Stimulated activated CD4-positive, alpha-beta T cell treated with anti-CD3 and anti-CD28 coated beads, Interleukin-4, amount 100 ng/mL, for 24 hours (primary cell): ENCODE results near the gene ARRB1.

Source experiments
- DNase-seq: peaks from one replicate; pipeline ENCODE4 v3.0.0-alpha.2; 2020

The ARRB1 gene

DNA sequence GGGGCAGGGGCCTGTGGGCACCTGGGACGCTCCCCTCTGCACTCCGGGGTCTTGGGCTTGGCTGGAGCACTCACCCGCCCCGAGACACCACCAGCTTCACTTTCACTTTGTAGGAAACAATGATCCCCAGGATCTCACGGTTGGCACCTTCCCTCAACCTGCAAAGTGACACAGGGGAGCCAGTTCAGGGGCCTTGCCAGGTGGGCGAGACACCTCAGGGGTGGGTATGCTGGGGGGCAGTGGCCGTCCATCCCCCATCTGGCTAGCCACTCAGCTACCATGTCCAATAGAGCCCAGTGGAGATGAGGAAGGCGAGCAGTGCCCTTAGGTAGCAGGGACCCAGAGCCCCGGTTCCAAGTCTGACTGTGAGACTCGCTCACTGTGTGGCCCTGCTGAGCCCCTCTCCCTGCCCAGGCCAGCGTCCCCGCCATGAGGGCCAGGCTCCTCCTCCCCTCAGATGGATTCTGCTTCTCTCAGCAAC lies 78.6 kb downstream of the ARRB1 start:
- no peak for DNase-seq

DNA sequence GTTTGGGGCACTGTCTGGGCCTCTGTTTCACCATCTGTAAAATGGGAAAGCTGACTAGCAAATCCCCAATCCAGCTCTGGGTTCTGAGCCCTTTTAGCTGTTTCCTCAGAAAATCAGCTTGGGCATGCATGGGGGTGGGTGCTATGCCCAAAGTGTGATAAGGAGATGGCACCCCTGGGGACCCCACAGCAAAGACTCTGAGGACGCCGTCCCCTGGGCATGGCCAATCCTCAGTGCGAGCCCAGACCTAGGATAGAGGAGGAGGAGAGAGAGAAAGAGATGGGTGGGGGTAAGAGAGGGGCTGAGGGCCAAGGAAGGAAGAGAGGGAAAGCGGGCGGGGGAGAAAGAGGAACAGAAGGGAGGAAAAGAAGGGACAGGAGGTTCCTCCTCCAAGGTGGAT lies 79.1 kb downstream of the ARRB1 start:
- DNase-seq: no peak

DNA sequence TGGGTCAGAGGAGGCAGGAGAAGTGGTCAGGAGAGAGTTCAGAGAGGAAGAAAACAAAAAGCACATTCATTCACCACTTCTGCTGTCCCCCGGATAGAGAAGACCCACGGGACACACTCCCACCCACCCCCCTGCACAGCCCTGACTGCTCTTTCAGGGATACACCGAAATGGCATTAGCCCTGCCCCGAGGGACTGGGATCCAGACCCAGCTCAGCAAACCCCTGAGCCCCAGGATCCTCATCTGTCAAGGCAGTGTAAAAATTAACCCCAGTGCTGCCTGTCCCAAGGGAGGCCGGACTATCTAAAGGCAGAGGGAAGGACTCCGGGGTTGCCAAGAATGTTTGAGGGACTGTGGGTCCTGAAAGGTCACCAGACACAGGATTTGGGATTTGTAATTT lies 79.7 kb downstream of the ARRB1 start:
- no peak for DNase-seq

DNA sequence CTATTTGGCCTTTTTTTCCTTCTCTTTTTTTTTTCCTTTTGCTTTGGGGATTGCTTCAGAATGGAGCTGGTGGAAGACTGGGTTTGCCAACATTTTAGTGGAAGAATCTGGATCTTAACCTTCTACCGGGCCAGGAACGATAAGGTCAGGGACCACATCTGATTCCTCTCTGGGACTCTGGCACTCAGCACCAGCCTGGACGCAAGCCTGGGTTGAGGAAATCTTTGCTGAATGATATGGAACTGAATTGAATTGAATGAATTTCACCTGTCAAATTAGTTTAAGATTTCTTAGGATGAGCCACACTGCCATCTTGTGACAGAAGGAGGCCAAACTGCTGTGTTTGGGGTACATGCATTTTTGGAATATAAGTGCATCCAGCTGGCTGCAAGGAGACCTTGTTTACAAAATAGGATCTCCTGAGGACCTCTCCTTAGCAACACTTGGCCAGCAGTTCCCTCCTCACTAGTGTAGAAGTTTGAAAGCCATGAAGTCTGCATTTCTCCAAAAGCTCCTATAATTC lies 80.5 kb downstream of the ARRB1 start:
- no peak for DNase-seq

DNA sequence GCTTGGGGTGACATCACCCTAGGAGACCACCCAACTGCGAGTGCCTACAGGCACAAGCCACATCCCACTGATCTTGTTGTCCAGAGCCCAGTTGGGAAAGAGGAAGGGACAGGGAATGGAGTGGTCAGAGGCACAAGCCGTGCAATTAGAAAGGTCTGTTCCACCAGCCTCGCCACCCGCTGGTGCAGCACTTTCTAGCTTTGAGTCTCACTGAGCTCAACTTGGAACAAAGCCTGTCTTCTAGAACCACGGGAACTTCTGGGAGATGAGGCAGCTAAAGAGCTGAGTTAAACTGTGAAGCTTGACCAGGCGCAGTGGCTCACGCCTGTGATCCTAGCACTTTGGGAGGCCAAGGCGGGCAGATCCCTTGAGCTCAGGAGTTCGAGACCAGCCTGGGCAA lies 81.6 kb downstream of the ARRB1 start:
- DNase-seq: no peak

DNA sequence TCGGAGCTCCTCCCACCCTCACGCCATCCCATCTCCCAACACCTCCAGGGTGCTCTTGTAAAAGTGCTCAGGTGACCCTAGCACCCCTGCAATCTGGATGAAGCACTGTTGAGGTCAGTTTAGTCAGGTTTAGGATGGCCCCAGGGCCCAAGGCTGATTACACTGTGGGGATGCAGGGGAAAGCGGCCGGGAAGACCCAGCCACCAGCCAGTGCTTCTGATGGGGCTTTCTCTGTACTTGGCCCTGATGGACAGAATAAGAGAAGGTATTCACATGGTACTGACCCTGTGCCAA lies 82.1 kb downstream of the ARRB1 start:
- no peak for DNase-seq

DNA sequence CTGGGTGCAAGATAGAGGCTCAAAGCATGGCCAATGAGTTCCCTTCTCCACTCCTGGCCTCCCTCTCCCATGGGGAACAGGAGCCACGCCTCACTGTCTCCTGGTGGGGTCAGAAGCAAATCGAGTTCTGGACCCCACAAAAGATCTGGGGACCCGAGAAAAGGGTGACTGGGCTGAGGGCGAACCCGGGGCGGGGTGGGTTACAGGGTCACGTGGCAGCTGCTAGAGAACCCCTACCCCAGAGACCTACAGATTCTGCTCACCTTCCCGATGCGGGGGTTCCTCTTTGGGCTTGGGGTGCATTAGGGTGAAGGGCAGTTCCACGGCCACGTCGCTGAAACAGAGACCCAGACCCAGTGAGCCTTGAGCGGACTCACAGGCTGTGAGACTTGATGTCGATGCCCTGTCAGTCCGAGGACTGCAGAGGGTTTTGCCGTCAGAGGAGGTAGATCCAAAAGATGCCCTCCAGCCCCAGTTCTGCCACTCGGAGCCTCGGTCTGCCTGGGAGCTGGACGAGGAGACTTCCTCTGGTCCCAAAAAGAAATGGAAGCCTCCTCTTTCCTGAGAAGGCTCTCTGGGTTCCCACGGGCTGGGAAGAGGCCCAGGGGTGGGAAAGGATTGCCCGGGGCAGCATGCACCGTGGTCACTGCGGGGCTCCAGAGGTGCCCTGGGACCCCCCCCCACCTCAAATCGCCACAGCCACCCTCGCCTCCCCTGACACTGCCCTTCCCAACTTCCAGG lies 82.7 kb downstream of the ARRB1 start:
- no peak for DNase-seq

DNA sequence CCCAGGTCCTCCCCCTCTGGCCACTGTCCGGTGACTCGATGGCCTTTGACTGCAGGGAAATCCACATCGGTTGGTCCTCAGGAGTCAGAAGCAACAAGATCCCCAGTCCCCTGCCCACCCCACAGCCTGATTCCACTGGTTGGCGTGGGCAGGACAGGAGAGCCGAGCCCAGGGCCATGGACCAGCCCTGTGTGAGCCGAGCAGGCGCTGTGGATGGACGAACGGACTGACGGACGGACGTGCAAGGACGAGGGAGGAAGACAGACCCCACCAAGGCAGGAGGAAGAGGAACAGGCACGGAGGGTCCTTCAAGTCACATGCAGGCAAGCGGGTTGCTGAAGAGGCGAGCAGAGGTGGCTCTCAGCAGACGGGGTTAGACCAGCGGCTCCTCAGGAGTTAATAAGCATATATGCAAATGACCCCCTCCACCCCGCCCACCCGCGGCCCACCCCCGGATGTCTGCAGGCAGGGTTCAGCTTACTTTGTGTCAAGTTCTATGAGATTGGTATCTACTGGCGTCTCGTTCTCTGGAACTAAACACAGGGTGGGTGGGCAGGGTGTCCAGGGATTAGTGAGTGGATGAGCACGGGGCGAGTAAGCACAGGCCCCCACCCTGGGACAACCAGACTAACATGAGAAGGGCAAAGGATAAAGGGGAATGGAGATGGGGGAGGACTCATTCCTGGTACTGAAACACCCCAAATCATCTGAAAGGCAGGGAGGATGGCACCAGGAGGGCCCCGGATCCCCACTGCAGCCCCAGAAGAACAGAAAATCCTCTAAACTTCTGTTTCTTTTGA lies 84.1 kb downstream of the ARRB1 start:
- DNase-seq: no peak

DNA sequence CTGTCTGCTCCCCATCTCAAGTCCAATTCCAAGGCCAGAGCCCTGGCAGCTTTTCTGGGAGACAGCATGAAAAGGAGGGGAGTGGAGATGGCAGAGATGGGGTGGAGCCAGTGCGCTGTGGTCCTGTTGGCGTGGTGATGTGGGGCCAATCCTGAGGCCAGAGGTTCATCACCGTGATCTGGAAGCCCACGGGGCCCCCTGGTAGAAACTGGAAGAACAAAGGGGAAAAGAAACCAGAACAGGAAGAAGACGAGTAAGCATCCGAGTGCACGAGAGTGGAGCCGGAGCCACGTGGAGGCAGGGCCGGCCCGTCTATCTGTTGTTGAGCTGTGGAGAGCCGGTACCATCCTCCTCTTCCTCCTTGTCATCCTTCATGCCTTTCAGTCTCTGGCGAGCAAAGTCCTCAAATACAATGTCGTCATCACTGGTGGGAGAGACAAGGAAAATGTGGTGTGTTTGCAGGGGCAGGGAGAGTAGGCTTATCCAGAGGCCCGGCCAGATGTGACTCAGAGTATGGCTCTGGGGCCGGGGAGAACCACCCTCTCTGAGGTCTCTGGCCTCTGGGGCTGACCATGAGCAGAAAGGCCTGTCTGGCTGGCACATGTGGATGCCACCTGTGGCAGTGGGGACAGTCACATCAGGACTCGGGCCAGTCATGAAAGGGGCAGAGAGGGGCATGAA lies 85.5 kb downstream of the ARRB1 start:
- no peak for DNase-seq

DNA sequence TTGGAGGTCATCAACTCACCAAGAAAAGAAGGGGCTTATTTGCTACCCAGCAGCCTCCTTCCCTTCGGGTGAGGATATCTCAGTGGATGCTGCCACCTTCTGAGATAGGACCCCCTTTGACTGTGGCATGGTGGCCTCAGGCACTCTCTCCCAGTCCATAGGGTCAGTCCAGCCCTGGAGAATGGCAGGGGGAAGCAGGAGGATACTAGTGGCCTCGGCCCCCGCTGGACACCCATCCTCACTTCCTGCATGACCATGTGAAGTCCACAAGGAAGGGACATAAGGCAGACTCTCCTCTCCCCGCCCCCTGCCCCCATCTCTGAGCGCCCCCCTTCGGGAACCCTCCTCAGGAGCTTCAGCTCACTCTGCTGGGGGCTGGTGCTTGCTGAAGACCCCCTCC lies 86.5 kb downstream of the ARRB1 start:
- no peak for DNase-seq

DNA sequence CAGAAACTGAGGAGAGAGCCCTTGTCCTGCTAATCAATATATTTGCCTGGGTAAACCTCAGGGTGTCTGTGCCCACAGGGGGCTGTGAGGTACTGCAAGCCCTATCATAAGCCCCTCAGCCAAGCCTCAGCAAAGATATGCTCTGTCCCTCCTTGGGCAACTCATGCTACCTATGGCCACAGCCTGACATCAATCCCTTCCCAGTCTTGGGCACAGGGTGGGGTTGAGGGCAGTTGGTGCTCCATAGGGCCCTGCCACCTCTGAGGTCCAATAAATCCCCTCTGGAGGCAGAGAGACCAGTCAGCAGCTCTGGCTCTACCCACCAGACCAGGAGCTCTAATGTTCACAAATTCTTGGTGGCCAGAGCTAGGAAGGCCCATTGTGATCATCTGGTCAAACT lies 87.1 kb downstream of the ARRB1 start:
- DNase-seq: no peak

DNA sequence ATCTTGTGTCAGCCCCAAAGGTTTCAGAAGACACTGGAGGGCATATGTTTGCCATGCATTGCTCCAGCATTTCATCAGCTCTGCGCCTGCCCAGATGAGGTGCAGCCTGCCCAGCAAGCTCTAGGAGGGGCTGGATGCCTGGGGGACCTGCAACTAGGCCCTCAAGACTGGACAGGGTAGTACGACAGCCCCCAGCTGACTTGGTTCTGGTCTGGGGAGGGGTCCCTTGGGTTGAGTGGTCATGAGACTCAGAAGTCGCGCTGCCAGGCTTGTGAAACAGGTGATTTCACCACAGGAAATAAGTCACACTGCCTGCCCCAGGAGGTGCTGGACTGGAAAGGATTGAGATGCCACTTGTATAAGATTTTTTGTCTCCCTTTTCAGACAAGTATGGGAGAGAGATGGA lies 87.5 kb downstream of the ARRB1 start:
- no peak for DNase-seq

DNA sequence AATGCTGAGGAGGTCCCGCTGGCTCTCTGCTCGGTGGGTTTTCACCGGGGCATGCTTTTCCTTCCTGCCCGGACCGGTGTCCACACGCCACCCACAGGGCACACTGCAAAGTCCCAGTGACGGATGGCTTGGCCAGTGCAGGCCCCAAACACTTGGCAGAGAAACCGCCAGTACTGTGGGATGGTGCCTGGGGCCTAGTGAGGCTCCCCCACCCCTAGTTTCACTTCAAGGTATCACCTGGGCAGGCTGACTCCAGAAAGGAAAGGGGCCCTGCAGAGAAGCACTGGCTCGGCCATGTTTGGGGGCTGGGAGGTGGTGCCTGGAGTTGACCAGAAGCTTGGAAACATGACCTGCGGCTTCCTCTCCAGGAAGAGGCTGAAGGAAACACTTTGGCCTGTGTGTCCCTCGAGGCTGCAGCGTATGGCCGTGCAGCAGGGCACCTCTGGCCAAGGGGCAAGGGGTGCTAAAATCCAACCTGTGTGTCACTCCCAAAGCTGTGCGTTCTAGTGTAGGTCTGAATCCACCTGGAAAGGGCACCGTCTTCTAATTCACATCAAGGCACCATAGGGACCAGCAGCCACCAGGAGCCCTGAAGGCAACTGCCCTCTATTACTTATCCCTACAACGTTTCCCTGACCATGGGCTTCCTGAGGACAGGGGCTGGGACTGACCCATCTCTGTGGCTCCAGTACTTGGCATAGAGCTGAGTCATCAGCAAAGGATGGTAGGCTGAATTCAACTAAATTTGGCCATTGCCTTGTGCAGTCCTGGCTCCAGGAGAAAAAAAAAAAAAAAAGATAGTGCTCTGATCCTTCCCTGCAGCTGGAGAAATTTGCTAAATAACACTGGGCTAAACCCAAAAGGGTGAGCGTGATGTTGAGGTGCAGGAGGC lies 88.3 kb downstream of the ARRB1 start:
- no peak for DNase-seq

DNA sequence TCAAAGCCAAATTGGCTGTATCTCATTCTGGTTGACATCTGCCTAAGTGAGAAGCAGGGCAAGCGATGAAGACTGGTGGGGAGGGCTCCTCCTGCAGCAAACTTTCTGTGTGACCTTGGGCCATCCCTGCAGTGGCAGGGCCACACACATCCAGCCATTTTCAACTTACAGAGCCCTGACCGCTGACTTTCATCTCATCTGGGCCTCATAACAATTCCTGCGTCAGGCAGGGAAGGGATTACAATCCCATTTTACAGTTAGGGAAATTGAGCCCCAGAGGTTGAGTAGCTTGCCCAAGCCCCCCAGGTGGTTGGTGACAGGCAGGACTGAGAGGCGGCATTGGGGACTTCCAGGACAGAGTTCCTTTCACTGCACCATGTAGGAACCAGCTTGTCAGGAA lies 89.0 kb downstream of the ARRB1 start:
- DNase-seq: no peak

DNA sequence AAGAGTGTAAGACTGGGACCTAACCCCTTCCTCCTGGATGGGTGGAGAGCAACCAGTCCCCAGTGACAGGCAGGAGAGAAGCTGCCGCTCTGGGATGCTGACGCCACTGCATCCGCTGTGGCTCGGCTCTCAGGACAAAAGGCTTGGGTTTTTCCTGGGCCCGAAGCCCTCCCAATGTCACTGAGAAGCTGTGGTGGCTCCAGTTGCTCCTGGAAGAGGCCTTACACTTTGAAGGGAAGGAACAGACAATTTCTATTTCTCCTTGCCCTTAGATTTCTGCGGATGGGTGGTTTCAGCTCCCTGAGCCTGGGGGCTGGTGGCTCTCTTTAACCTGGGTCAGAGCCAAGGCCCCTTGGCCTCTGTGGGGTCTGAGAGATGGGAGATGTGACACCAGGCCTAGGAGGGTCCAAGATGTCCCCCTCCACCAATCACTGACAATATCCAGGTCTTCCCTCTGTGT lies 89.5 kb downstream of the ARRB1 start:
- DNase-seq: no peak

DNA sequence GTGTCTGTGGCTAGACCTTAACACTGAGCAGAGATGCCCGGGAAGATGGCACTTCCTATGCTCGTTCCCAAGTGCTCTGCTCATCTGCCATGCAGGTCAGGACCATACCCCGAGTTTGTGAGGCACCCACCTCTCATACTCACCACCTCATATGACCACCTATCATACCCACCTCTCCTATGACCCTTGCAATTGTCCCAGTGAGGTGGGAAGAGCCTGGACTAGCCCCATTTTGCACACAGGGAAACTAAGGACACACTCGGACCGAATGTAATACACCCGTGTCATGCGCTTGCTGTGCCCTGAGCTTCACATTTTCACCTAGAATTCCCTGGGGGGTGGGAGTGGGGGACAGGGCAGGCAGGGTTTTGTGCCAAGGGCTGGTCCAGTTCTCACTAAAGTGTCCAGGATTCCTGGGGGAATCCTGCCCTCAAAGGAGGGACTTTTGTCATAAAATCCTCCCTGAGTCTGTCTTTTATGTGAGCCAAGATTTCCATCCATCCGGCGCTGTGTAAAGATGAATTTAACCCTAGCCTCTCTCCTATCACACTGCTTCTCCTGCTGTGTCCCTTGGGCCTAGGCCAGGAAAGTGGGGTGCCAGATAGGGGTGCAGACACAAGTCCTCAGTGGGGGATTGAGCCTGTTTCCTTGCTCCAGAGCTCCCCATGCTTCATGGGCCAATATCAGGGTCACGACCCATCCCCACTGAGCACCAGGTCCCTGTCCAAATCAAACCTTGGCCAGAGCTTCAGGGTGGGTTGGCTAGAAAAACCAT lies 90.9 kb downstream of the ARRB1 start:
- no peak for DNase-seq

DNA sequence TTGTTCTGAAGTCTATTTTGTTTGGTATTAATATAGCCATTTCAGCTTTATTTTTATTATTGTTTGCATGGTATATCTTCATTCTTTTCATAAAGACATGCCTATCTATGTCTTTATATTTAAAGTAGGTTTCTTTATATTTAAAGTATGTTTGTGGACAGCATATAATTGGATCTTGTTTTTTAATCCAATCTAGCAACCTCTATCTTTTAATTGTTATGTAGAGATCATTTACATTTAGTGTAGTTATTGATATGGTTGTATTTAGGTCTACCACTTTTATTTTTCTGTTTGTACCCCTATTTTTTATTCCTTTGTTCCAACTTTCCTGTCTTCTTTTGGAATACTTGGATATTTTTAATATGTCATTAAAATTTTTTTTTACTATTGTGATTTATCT lies 97.1 kb downstream of the ARRB1 start:
- no peak for DNase-seq

DNA sequence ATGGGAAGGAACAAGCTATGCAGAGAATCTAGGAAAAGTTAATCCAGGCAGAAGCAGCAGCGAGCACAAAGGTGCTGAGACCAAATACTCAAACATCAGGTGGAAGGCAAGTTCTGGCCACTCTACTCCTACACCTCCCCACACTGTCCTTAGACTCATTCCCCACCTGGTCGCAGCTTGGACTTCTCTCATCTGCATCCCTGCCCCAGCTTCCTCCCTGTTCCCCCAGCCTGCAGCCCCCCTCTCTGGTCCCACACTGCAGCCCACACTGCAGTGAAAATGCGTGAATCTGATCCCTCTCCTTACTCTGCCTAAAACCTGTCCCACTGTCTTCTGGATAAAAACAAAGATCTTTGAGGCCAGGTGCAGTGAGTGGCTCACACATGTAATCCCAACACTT lies 101.8 kb downstream of the ARRB1 start:
- DNase-seq: no peak

DNA sequence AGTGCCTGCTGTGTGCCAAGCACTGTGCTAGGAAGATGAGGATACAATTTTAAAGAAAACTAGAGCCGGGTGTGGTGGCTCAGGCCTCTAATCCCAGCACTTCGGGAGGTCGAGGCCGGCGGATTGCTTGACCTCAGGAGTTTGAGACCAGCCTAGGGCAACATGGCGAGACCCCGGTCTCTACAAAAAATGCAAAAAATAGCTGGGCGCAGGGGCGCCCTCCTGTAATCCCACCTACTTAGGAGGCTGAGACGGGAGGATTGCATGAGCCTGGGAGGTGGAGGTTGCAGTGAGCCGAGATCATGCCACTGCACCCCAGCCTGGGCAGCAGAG lies 102.6 kb downstream of the ARRB1 start:
- no peak for DNase-seq

DNA sequence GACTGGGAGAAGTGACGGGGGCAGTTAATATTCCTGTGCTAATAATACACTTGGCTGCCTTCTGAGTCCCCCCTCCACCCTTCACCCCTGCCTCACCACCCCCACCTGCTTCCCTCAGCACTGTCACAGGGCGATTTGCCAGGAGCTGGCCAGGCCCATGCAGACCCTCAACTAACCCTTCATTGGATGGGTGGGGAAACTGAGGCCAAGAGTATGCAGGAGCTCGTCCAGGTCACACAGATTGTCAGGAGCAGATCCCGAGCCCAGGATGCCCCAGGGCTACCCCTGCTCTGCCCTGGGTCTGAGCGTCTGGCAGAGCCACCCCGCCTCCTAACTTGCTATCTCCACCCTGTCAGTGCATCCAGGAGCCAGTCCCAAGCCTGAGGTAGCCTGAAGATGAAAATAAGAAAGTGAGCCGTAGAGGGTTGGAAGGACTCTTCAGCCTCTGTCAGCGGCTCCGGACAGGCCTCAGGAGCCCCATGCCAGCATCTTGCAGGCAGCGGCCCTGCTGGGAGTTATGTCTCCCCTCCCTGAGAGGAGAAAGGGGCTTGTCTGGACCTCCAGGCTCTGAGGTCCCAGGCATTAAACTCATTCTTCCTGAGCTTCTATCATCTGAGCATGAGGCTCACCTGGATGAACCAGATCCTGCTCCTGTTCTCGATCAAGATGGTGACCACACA lies 104.7 kb downstream of the ARRB1 start:
- no peak for DNase-seq

DNA sequence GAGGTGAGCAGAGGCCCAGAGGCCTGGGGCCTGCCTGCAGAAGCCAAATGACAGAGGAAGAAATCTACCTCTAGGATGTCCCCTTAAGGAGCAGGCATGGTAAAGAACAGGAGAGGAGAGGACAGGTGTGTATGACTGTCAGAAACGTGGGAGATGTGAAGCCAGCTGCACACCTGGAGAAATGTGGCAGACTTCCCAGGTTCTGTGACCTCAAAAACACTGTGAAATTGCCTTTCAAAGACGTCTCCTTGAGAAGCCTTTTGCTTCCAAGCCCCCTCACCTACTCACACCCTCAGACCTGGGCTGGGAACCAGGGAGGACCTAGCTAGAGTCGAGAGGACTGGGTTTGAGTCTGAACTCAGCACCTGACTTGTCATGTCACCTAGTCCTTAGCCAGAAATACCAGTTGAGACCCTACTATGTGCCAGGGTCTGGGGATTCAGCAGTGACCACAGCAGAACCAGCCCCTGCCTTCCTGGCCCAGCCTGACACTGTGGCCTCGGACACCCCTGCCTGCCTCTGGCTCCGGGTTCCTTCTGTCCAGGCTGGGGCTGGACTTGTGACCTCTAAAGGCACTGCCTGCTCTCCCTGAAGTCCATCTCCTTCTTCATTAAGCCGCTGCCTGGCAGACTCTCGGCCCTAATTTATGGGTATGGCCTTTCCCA lies 105.3 kb downstream of the ARRB1 start:
- no peak for DNase-seq
